Chondrocyte (in vitro differentiated cells): ENCODE data around the gene PKDCC. TPM values are rescaled to one million over a fixed set of nuclear protein-coding genes. Genes with fewer than 3 reads are reported as not detected.

ENCODE experiments used
- DNase-seq: peaks from one replicate; pipeline ENCODE4 v3.0.0; 2021; ENCODE audit warnings: mixed read lengths, low spot score
- H3K27ac Mint-ChIP-seq: one replicate; pipeline ENCODE4 v1.8.0; 2021; ENCODE audit warnings: mild to moderate bottlenecking, moderate library complexity, mixed read lengths; ENCODE audit not compliant: unreplicated experiment
- H3K27me3 Mint-ChIP-seq: 2 replicates; pipeline ENCODE4 v1.8.0; 2021; ENCODE audit warnings: low read depth, mixed read lengths
- H3K36me3 Mint-ChIP-seq: 2 replicates; pipeline ENCODE4 v1.8.0; 2021; ENCODE audit warnings: low read depth, mixed read lengths
- H3K4me1 Mint-ChIP-seq: 2 replicates; pipeline ENCODE4 v1.8.0; 2021; ENCODE audit warnings: low read depth, mild to moderate bottlenecking, mixed read lengths
- H3K4me3 Mint-ChIP-seq: one replicate; pipeline ENCODE4 v1.8.0; 2021; ENCODE audit warnings: mild to moderate bottlenecking, moderate library complexity, mixed read lengths; ENCODE audit not compliant: unreplicated experiment
- H3K9me3 Mint-ChIP-seq: 2 replicates; pipeline ENCODE4 v1.8.0; 2021; ENCODE audit warnings: low read depth, mixed read lengths
- CTCF ChIP-seq: fragments of 200-600 bp; sonication (generic); IDR thresholded peaks from 2 replicates; pipeline ENCODE4 v1.5.0; 2021; ENCODE audit warnings: antibody characterized with exemption, mild to moderate bottlenecking, moderate library complexity
- total RNA-seq: library from RNA; stranded (reverse); gene quantifications from 3 replicates; pipeline ENCODE4 v1.2.1, GENCODE V29; 2021

The PKDCC gene
- total RNA-seq, 1 donor from 2014 or later: 164 TPM

- Mint-ChIP-seq H3K27ac (no peak overlapping the region), H3K4me1 (peaks cover 26% of the 10 kb centered on the region), H3K9me3 (no peaks in the 10 kb centered on the region), H3K36me3 (no peaks in the 10 kb centered on the region), H3K4me3 (no peak overlapping the region), H3K27me3 (peaks cover 2% of the 10 kb centered on the region)
- no peak for TF ChIP-seq CTCF
- DNase-seq: no peak
These were observed 42.4 kb downstream of the PKDCC start for GRCh38 chr2:42090216-42090615.

GRCh38 chr2:42091671-42092070, 43.9 kb downstream of the PKDCC start:
- Mint-ChIP-seq H3K4me1 (peaks cover 15% of the 10 kb centered on the region), H3K4me3 (no peak overlapping the region), H3K9me3 (no peaks in the 10 kb centered on the region), H3K36me3 (no peaks in the 10 kb centered on the region), H3K27ac (no peak overlapping the region), H3K27me3 (peaks cover 2% of the 10 kb centered on the region)
- no peak for DNase-seq
- TF ChIP-seq CTCF: no peak

- Mint-ChIP-seq H3K27ac (no peak overlapping the region), H3K27me3 (peaks cover 2% of the 10 kb centered on the region), H3K36me3 (no peaks in the 10 kb centered on the region), H3K4me3 (no peak overlapping the region), H3K9me3 (no peaks in the 10 kb centered on the region), H3K4me1 (peaks cover 20% of the 10 kb centered on the region)
- DNase-seq: no peak
- TF ChIP-seq CTCF: no peak
These were observed 44.5 kb downstream of the PKDCC start for GRCh38 chr2:42092084-42092996.

GRCh38 chr2:42094114-42094513, 46.3 kb downstream of the PKDCC start:
- no peaks in the 10 kb centered on the region for H3K9me3 Mint-ChIP-seq
- peaks cover 2% of the 10 kb centered on the region for H3K27me3 Mint-ChIP-seq
- no peak overlapping the region for H3K4me3 Mint-ChIP-seq
- TF ChIP-seq CTCF: no peak
- H3K36me3 Mint-ChIP-seq: no peaks in the 10 kb centered on the region
- no peak overlapping the region for H3K27ac Mint-ChIP-seq
- H3K4me1 Mint-ChIP-seq: peaks cover 36% of the 10 kb centered on the region
- no peak for DNase-seq

GRCh38 chr2:42095923-42096408, 48.1 kb downstream of the PKDCC start:
- no peak for DNase-seq
- Mint-ChIP-seq H3K9me3 (peaks cover 7% of the 10 kb centered on the region), H3K27me3 (peaks cover 2% of the 10 kb centered on the region), H3K4me3 (no peak overlapping the region), H3K4me1 (peaks cover 46% of the 10 kb centered on the region), H3K27ac (no peak overlapping the region), H3K36me3 (no peaks in the 10 kb centered on the region)
- TF ChIP-seq CTCF: peak; percentile 95
